GM12878 (cell line): ENCODE data around the gene FFAR2. TPM values are rescaled to one million over a fixed set of nuclear protein-coding genes. Genes with fewer than 3 reads are reported as not detected.

Experiments used
- BMI1 ChIP-seq: fragments of 450-650 bp; IDR thresholded peaks from 2 replicates; pipeline ENCODE4 v1.6.1; 2016; ENCODE audit warnings: mild to moderate bottlenecking, moderate library complexity, borderline replicate concordance
- CHD2 ChIP-seq: IDR thresholded peaks from 2 replicates; pipeline ENCODE4 v1.6.1; 2011; ENCODE audit warnings: low read depth, low read length, improper control_type of control experiment, borderline replicate concordance
- E2F4 ChIP-seq: IDR thresholded peaks from 2 replicates; pipeline ENCODE4 v1.6.1; 2012; ENCODE audit warnings: low read depth, low read length, improper control_type of control experiment
- ELK1 ChIP-seq: IDR thresholded peaks from 2 replicates; pipeline ENCODE4 v1.6.1; 2012; ENCODE audit warnings: low read depth, low read length, improper control_type of control experiment
- HDAC6 ChIP-seq: fragments of 200-600 bp; sonication (generic); IDR thresholded peaks from one replicate; pipeline ENCODE4 v1.8.0; 2017; ENCODE audit warnings: antibody characterized with exemption; ENCODE audit not compliant: unreplicated experiment
- HSF1 ChIP-seq: fragments of 150-350 bp; IDR thresholded peaks from 2 replicates; pipeline ENCODE4 v1.6.1; 2014; ENCODE audit warnings: mild to moderate bottlenecking, low read depth, low read length
- KDM1A ChIP-seq: fragments of 200-600 bp; sonication (generic); IDR thresholded peaks from 2 replicates; pipeline ENCODE4 v1.6.1; 2016; ENCODE audit warnings: borderline replicate concordance
- LARP7 ChIP-seq: fragments of 450-650 bp; IDR thresholded peaks from 2 replicates; pipeline ENCODE4 v1.6.1; 2017; ENCODE audit warnings: mild to moderate bottlenecking
- MTA3 ChIP-seq: IDR thresholded peaks from 2 replicates; pipeline ENCODE4 v1.6.1; 2012; ENCODE audit warnings: low read length, inconsistent platforms, borderline replicate concordance
- NR2C2 ChIP-seq: IDR thresholded peaks from 2 replicates; pipeline ENCODE4 v1.6.1; 2011; ENCODE audit warnings: borderline replicate concordance, low read depth; ENCODE audit not compliant: control insufficient read depth, insufficient read length
- PAX8 ChIP-seq: fragments of 450-650 bp; IDR thresholded peaks from 2 replicates; pipeline ENCODE4 v1.6.1; 2017; ENCODE audit warnings: mild to moderate bottlenecking, moderate library complexity
- POLR2AphosphoS2 ChIP-seq: IDR thresholded peaks from 2 replicates; pipeline ENCODE4 v1.6.1; 2011; ENCODE audit warnings: low read depth, mild to moderate bottlenecking, low read length, improper control_type of control experiment, moderate library complexity
- POLR2AphosphoS5 ChIP-seq: IDR thresholded peaks from 2 replicates; pipeline ENCODE4 v1.6.1; 2011; ENCODE audit warnings: mild to moderate bottlenecking, low read length, inconsistent platforms
- RUNX3 ChIP-seq: IDR thresholded peaks from 2 replicates; pipeline ENCODE4 v1.6.1; 2012; ENCODE audit warnings: low read length, inconsistent platforms
- SKIL ChIP-seq: fragments of 450-650 bp; IDR thresholded peaks from 2 replicates; pipeline ENCODE4 v1.6.1; 2017; ENCODE audit warnings: mild to moderate bottlenecking, low read depth, inconsistent platforms; ENCODE audit not compliant: poor library complexity, severe bottlenecking
- SMARCA5 ChIP-seq: fragments of 450-650 bp; IDR thresholded peaks from 2 replicates; pipeline ENCODE4 v1.6.1; 2017; ENCODE audit warnings: mild to moderate bottlenecking
- SREBF1 ChIP-seq: IDR thresholded peaks from 2 replicates; pipeline ENCODE4 v1.6.1; 2012; ENCODE audit warnings: mild to moderate bottlenecking, low read length
- STAT1 ChIP-seq: fragments of 450-650 bp; conservative IDR thresholded peaks from 2 replicates; pipeline ENCODE4 v1.6.1; 2014; ENCODE audit warnings: antibody characterized with exemption, mild to moderate bottlenecking
- ZNF24 ChIP-seq: fragments of 450-650 bp; IDR thresholded peaks from 2 replicates; pipeline ENCODE4 v1.6.1; 2017; ENCODE audit warnings: antibody characterized with exemption, mild to moderate bottlenecking
- ZNF687 ChIP-seq: fragments of 450-650 bp; IDR thresholded peaks from 2 replicates; pipeline ENCODE4 v1.6.1; 2017; ENCODE audit warnings: mild to moderate bottlenecking, moderate library complexity
- ZZZ3 ChIP-seq: IDR thresholded peaks from 2 replicates; pipeline ENCODE4 v1.6.1; 2011; ENCODE audit warnings: low read depth; ENCODE audit not compliant: control insufficient read depth, insufficient read length
- polyA plus RNA-seq, 11 experiments: library from polyadenylated mRNA; depleted of rRNA in 4 of 11; unstranded in 6 of 11; stranded (reverse) in 5 of 11; fragments of >200 nt; fragmentation: Nextera tagmentation in 4 of 11; fragmentation: Illumina TruSeq in 1 of 11; extraction: Ambion mirVana in 4 of 11; extraction: Trizol in 1 of 11; gene quantifications; 1 replicate in 1 of 11; 2 replicates in 10 of 11; pipeline versions ENCODE4 v1.2.1 to v1.2.3, GENCODE V29; 2011 to 2016; ENCODE audit warnings: inconsistent platforms in 2 of 11, missing spikeins in 2 of 11, low read depth in 1 of 11
- total RNA-seq, 4 experiments: library from RNA; depleted of rRNA in 3 of 4; stranded (reverse); fragments of >200 nt in 3 of 4; fragmentation: Illumina TruSeq in 1 of 4; extraction: Trizol in 1 of 4; gene quantifications; 2 replicates each; pipeline versions ENCODE4 v1.2.1 to v1.2.3, GENCODE V29; 2013 to 2021

Gene FFAR2
- total and polyA plus RNA-seq, 10 of the 15 experiments (the other 5 are each of a cell fraction or from before 2014, with no cell fraction given) = 0.05 to 4.0 (median 2.1) TPM

GRCh38 chr19:35404879-35405622 is 43.0 kb upstream of the FFAR2 start (continued):
- TF ChIP-seq E2F4 = no peak
- peak; percentile 96 for TF ChIP-seq SKIL
- peak; percentile 85 for TF ChIP-seq BMI1
- no peak for TF ChIP-seq ELK1
- TF ChIP-seq SREBF1 = no peak
- TF ChIP-seq ZNF687 = peak; percentile 99
- no peak for TF ChIP-seq KDM1A
- TF ChIP-seq SMARCA5 = peak; percentile 69
- TF ChIP-seq RUNX3 = peak; percentile 91
- no peak for TF ChIP-seq STAT1
- no peak for TF ChIP-seq POLR2AphosphoS2
- no peak; the same call in 1 of the 2 replicates for TF ChIP-seq CHD2
- TF ChIP-seq POLR2AphosphoS5 = peak; percentile 47; the same call in 1 of the 2 replicates
- TF ChIP-seq LARP7 = 0 out of 2 replicates have a peak, but pooled peaks have one; percentile 33
- TF ChIP-seq PAX8 = no peak
- TF ChIP-seq MTA3 = 0 out of 2 replicates have a peak, but pooled peaks have one; percentile 35
- no peak for TF ChIP-seq ZNF24
- TF ChIP-seq ZZZ3 = no peak
- no peak for TF ChIP-seq HSF1
- no peak for TF ChIP-seq HDAC6
- TF ChIP-seq NR2C2 = no peak
